IMR-90 (cell line): Measurements from ENCODE around the gene LEKR1. TPM values are rescaled to one million over a fixed set of nuclear protein-coding genes. Genes with fewer than 3 reads are reported as not detected.

Experiments used
- ATAC-seq: fragments of 200-7000 bp; cut with Tn5 transposase; 2 replicates; pipeline ENCODE4 v1.9.1; 2020; ENCODE audit warnings: low read depth, mild to moderate bottlenecking, moderate library complexity
- BruUV-seq: library from RNA; stranded (reverse); fragments of 400-500 nt; replicated peaks from 2 replicates; lab custom pipeline; 2021; lab: Mats Ljungman, UMichigan
- CTCF ChIA-PET: fragments of 300-600 bp; formaldehyde crosslinking; extraction: SDS; loops from one replicate; lab custom pipeline; 2021; ENCODE audit warnings: antibody characterized with exemption; lab: Yijun Ruan, JAX
- POLR2A ChIA-PET: fragments of 300-600 bp; sonication (Branson Sonifier 250); formaldehyde crosslinking; loops from one replicate; lab custom pipeline; 2022; ENCODE audit warnings: antibody characterized with exemption; ENCODE audit not compliant: unreplicated experiment; lab: Charles Lee
- DNase-seq: peaks from one replicate; pipeline ENCODE4 v3.0.0; 2013
- H2AFZ ChIP-seq: replicated peaks from 2 replicates; pipeline ENCODE3; 2013; ENCODE audit warnings: low read length, mild to moderate bottlenecking; ENCODE audit not compliant: poor library complexity
- H2AK5ac ChIP-seq: 2 replicates; pipeline ENCODE4 v1.6.1; 2013; ENCODE audit warnings: low read depth, low read length, inconsistent platforms
- H2AK9ac ChIP-seq: replicated peaks from 2 replicates; pipeline ENCODE3; 2013; ENCODE audit warnings: mild to moderate bottlenecking, low read depth, low read length, moderate library complexity; ENCODE audit not compliant: poor library complexity
- H2BK120ac ChIP-seq: 2 replicates; pipeline ENCODE4 v1.6.1; 2013; ENCODE audit warnings: low read depth, low read length, inconsistent platforms
- H2BK15ac ChIP-seq: 3 replicates; pipeline ENCODE4 v1.6.1; 2013; ENCODE audit warnings: low read depth, low read length, inconsistent platforms
- H2BK20ac ChIP-seq: 2 replicates; pipeline ENCODE4 v1.6.1; 2013; ENCODE audit warnings: low read depth, mild to moderate bottlenecking, inconsistent platforms, low read length, moderate library complexity
- H2BK5ac ChIP-seq: 2 replicates; pipeline ENCODE4 v1.6.1; 2013; ENCODE audit warnings: mild to moderate bottlenecking, low read depth, low read length, inconsistent platforms; ENCODE audit not compliant: poor library complexity, severe bottlenecking
- H3K14ac ChIP-seq: replicated peaks from 2 replicates; pipeline ENCODE4 v1.6.1; 2013; ENCODE audit warnings: low read depth, low read length, inconsistent platforms
- H3K18ac ChIP-seq: 2 replicates; pipeline ENCODE4 v1.6.1; 2013; ENCODE audit warnings: low read depth, low read length, control low read depth
- H3K23ac ChIP-seq: 2 replicates; pipeline ENCODE4 v1.6.1; 2013; ENCODE audit warnings: low read depth, low read length, inconsistent platforms
- H3K27ac ChIP-seq: 2 replicates; pipeline ENCODE4 v1.5.1; 2013; ENCODE audit warnings: mild to moderate bottlenecking, control low read depth, low read length; ENCODE audit not compliant: insufficient read depth
- H3K27me3 ChIP-seq: 2 replicates; pipeline ENCODE4 v1.6.1; 2013; ENCODE audit warnings: low read length; ENCODE audit not compliant: control insufficient read depth, insufficient read depth
- H3K36me3 ChIP-seq: 2 replicates; pipeline ENCODE4 v1.6.1; 2013; ENCODE audit warnings: low read length, mixed read lengths; ENCODE audit not compliant: control insufficient read depth, insufficient read depth
- H3K4ac ChIP-seq: 2 replicates; pipeline ENCODE4 v1.6.1; 2013; ENCODE audit warnings: low read depth, low read length, inconsistent platforms
- H3K4me1 ChIP-seq: 2 replicates; pipeline ENCODE4 v1.6.1; 2013; ENCODE audit warnings: low read length, mixed read lengths; ENCODE audit not compliant: control insufficient read depth, insufficient read depth
- H3K4me2 ChIP-seq: 2 replicates; pipeline ENCODE4 v1.6.1; 2013; ENCODE audit warnings: low read depth, mild to moderate bottlenecking, control low read depth, low read length, moderate library complexity
- H3K4me3 ChIP-seq: 2 replicates; pipeline ENCODE4 v1.5.1; 2013; ENCODE audit warnings: low read depth, mild to moderate bottlenecking, control low read depth, low read length, moderate library complexity; ENCODE audit not compliant: insufficient read depth
- H3K56ac ChIP-seq: 2 replicates; pipeline ENCODE4 v1.6.1; 2013; ENCODE audit warnings: low read length, inconsistent platforms; ENCODE audit not compliant: insufficient read depth; ENCODE audit errors: extremely low read depth
- H3K79me1 ChIP-seq, 2 experiments: 2 replicates each; pipeline ENCODE4 v1.6.1; 2013; ENCODE audit warnings: low read length in 2 of 2, inconsistent platforms in 1 of 2, low read depth in 1 of 2
- H3K9ac ChIP-seq: 2 replicates; pipeline ENCODE4 v1.6.1; 2013; ENCODE audit warnings: low read depth, low read length, control low read depth
- H3K9me1 ChIP-seq: 2 replicates; pipeline ENCODE4 v1.6.1; 2013; ENCODE audit warnings: low read length, inconsistent platforms; ENCODE audit not compliant: insufficient read depth
- H3K9me3 ChIP-seq: 2 replicates; pipeline ENCODE4 v1.6.1; 2013; ENCODE audit warnings: low read length; ENCODE audit not compliant: control insufficient read depth, insufficient read depth
- H4K20me1 ChIP-seq: 2 replicates; pipeline ENCODE4 v1.6.1; 2013; ENCODE audit warnings: low read length, inconsistent platforms; ENCODE audit not compliant: insufficient read depth
- H4K5ac ChIP-seq: 2 replicates; pipeline ENCODE4 v1.6.1; 2013; ENCODE audit warnings: mild to moderate bottlenecking, low read depth, low read length, control low read depth
- H4K8ac ChIP-seq, 2 experiments: 2 replicates each; pipeline ENCODE4 v1.6.1; 2013; ENCODE audit warnings: low read depth in 2 of 2, low read length in 2 of 2, control low read depth in 1 of 2, inconsistent platforms in 1 of 2
- H4K91ac ChIP-seq: 2 replicates; pipeline ENCODE4 v1.6.1; 2013; ENCODE audit warnings: low read depth, low read length, inconsistent platforms; ENCODE audit not compliant: insufficient read depth
- CEBPB ChIP-seq: IDR thresholded peaks from 2 replicates; pipeline ENCODE4 v1.6.1; 2012; ENCODE audit warnings: low read depth, low read length, improper control_type of control experiment
- CHD1 ChIP-seq: IDR thresholded peaks from 2 replicates; pipeline ENCODE4 v1.6.1; 2012; ENCODE audit warnings: low read depth, low read length, improper control_type of control experiment
- MAFK ChIP-seq: IDR thresholded peaks from 2 replicates; pipeline ENCODE4 v1.6.1; 2012; ENCODE audit warnings: low read depth, low read length, improper control_type of control experiment
- MAZ ChIP-seq: IDR thresholded peaks from 2 replicates; pipeline ENCODE4 v1.6.1; 2012; ENCODE audit warnings: low read depth, mild to moderate bottlenecking, low read length, improper control_type of control experiment, moderate library complexity, borderline replicate concordance
- MXI1 ChIP-seq: IDR thresholded peaks from 2 replicates; pipeline ENCODE4 v1.6.1; 2012; ENCODE audit warnings: low read depth, mild to moderate bottlenecking, low read length, moderate library complexity, borderline replicate concordance
- POLR2A ChIP-seq: IDR thresholded peaks from 2 replicates; pipeline ENCODE4 v1.6.1; 2012; ENCODE audit warnings: mild to moderate bottlenecking, low read depth, low read length
- RAD21 ChIP-seq: IDR thresholded peaks from 2 replicates; pipeline ENCODE4 v1.6.1; 2012; ENCODE audit warnings: low read length, improper control_type of control experiment
- RCOR1 ChIP-seq: IDR thresholded peaks from 2 replicates; pipeline ENCODE4 v1.6.1; 2012; ENCODE audit warnings: mild to moderate bottlenecking, low read length, improper control_type of control experiment; ENCODE audit not compliant: insufficient replicate concordance
- RFX5 ChIP-seq: IDR thresholded peaks from 2 replicates; pipeline ENCODE4 v1.8.0; 2012; ENCODE audit warnings: low read depth, mild to moderate bottlenecking, low read length, moderate library complexity
- SMC3 ChIP-seq: fragments of 150-350 bp; IDR thresholded peaks from 2 replicates; pipeline ENCODE4 v1.6.1; 2016; ENCODE audit warnings: low read depth, mild to moderate bottlenecking, antibody characterized with exemption, low read length, moderate library complexity
- WGBS, 2 experiments: methylation state at CpG; one replicate each; pipeline versions ENCODE4 v1.1.5 to v1.1.7; 2013; ENCODE audit warnings: missing lambda C conversion rate in 2 of 2; ENCODE audit not compliant: insufficient read length in 1 of 2; ENCODE audit errors: extremely low coverage in 2 of 2; 5-methylcytosine and 5-hydroxymethylcytosine counted together
- dilution Hi-C: fragments of 300-500 bp; cut with HindIII; formaldehyde crosslinking; loops from one replicate; pipeline ENCODE4 v1.14.3; 2018; ENCODE audit warnings: low sequenced_read_pairs; ENCODE audit not compliant: unreplicated experiment
- in situ Hi-C: fragments of 300-500 bp; cut with MboI; formaldehyde crosslinking; loops from 3 replicates; pipeline ENCODE4 v1.14.3; 2019; ENCODE audit warnings: low sequenced_read_pairs, inconsistent platforms, mixed read lengths
- intact Hi-C: fragments of 100-400 bp; cut with micrococcal nuclease; formaldehyde crosslinking; loops from 2 replicates; pipeline ENCODE4 v1.10.0; 2022
- polyA plus RNA-seq, 3 experiments: library from polyadenylated mRNA; depleted of rRNA; stranded (reverse); fragments of >200 nt; gene quantifications; 2 replicates each; pipeline ENCODE4 v1.2.3, GENCODE V29; 2012; ENCODE audit warnings: low replicate concordance in 1 of 3
- total RNA-seq: library from RNA; depleted of rRNA; stranded (reverse); fragments of >200 nt; gene quantifications from 2 replicates; pipeline ENCODE4 v1.2.3, GENCODE V29; 2012
- TF ChIP-seq, protein P1 (sequence below): fragments of 150-350 bp; IDR thresholded peaks from 2 replicates; pipeline ENCODE4 v1.6.1; 2017; ENCODE audit warnings: mild to moderate bottlenecking, antibody characterized with exemption, low read length, low read depth
- TF ChIP-seq, protein P2 (sequence below): conservative IDR thresholded peaks from 2 replicates; pipeline ENCODE4 v1.5.1; 2012; ENCODE audit warnings: mild to moderate bottlenecking, low read depth, low read length, improper control_type of control experiment

Gene LEKR1
- total and polyA plus RNA-seq, 2 of the 4 experiments (the other 2 are of a cell fraction): 0.19 to 0.36 TPM

DNA sequence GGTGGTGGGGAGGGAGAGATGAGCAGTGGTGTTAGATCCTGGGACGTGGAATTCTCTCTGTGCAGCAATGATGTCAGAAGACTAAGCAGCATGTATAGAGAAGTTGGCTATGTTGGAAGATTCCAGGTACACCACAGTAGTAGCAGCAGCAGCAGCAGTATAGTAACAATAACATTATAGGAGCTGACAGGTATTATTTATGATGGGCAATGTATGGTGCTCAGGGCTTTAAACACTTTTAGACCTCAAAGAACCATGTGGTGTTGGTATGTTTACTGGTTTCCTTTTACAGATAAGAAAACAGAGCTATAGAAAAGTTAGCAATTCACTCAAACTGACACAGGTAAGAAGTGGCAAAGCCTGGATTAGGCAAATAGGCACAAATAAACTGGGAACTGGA, 229.9 kb downstream of the LEKR1 start:
- ATAC-seq (no peak), DNase-seq (no peak)
- H3K18ac ChIP-seq: no peak overlapping the region
- no peaks in the 10 kb centered on the region for H3K79me1 ChIP-seq
- H3K56ac ChIP-seq: no peak overlapping the region
- H3K4me3 ChIP-seq: no peak overlapping the region
- POLR2A ChIA-PET: no interaction called here
- no peak overlapping the region for H3K4me2 ChIP-seq
- H3K9me1 ChIP-seq: no peaks in the 10 kb centered on the region
- no peak overlapping the region for H2BK120ac ChIP-seq
- H4K5ac ChIP-seq: no peak overlapping the region
- in situ Hi-C loops (no loop called here), dilution Hi-C loops (no loop called here), intact Hi-C loops (no loop called here)
- H2AFZ ChIP-seq: no peak overlapping the region
- H3K14ac ChIP-seq: no peak overlapping the region
- CTCF ChIA-PET: no interaction called here
- no peak overlapping the region for H2AK5ac ChIP-seq
- no peaks in the 10 kb centered on the region for H3K9me3 ChIP-seq
- TF ChIP-seq RCOR1: no peak
- no peak for TF ChIP-seq POLR2A
- TF ChIP-seq MXI1: no peak
- TF ChIP-seq, protein P1, sequence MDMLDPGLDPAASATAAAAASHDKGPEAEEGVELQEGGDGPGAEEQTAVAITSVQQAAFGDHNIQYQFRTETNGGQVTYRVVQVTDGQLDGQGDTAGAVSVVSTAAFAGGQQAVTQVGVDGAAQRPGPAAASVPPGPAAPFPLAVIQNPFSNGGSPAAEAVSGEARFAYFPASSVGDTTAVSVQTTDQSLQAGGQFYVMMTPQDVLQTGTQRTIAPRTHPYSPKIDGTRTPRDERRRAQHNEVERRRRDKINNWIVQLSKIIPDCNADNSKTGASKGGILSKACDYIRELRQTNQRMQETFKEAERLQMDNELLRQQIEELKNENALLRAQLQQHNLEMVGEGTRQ: no peak
- TF ChIP-seq CEBPB: no peak
- TF ChIP-seq MAFK: no peak
- no peak for TF ChIP-seq MAZ
- TF ChIP-seq RFX5: no peak
- TF ChIP-seq SMC3: no peak
- TF ChIP-seq CHD1: no peak
- TF ChIP-seq, protein P2, sequence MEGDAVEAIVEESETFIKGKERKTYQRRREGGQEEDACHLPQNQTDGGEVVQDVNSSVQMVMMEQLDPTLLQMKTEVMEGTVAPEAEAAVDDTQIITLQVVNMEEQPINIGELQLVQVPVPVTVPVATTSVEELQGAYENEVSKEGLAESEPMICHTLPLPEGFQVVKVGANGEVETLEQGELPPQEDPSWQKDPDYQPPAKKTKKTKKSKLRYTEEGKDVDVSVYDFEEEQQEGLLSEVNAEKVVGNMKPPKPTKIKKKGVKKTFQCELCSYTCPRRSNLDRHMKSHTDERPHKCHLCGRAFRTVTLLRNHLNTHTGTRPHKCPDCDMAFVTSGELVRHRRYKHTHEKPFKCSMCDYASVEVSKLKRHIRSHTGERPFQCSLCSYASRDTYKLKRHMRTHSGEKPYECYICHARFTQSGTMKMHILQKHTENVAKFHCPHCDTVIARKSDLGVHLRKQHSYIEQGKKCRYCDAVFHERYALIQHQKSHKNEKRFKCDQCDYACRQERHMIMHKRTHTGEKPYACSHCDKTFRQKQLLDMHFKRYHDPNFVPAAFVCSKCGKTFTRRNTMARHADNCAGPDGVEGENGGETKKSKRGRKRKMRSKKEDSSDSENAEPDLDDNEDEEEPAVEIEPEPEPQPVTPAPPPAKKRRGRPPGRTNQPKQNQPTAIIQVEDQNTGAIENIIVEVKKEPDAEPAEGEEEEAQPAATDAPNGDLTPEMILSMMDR: no peak
- no peak for TF ChIP-seq RAD21
- no peaks in the 10 kb centered on the region for H3K27me3 ChIP-seq
- H3K27ac ChIP-seq: no peak overlapping the region
- H3K4ac ChIP-seq: no peak overlapping the region
- no peak overlapping the region for H2BK20ac ChIP-seq
- no CpG with 5 or more reads among the region's 1 CpG for WGBS, 2 experiments
- no peaks in the 10 kb centered on the region for H4K20me1 ChIP-seq
- no peak overlapping the region for H2BK5ac ChIP-seq
- no peak overlapping the region for H4K8ac ChIP-seq
- no peak overlapping the region for H3K23ac ChIP-seq
- BruUV-seq: no TSS peak
- H3K36me3 ChIP-seq: no peaks in the 10 kb centered on the region
- H2BK15ac ChIP-seq: no peak overlapping the region
- no peak overlapping the region for H3K9ac ChIP-seq
- no peaks in the 10 kb centered on the region for H3K4me1 ChIP-seq
- no peak overlapping the region for H2AK9ac ChIP-seq
- H4K91ac ChIP-seq: no peak overlapping the region
